Measurements from ENCODE around the gene CCR8. TPM values are rescaled to one million over a fixed set of nuclear protein-coding genes. Genes with fewer than 3 reads are reported as not detected.
"Not testable (repeated sequence)": the region's sequence is repeated elsewhere in the genome, so short reads cannot be mapped to it uniquely, and the experiment has no call there.

CCR8 gene
- total and polyA plus RNA-seq, 12 donors: not detected

DNA sequence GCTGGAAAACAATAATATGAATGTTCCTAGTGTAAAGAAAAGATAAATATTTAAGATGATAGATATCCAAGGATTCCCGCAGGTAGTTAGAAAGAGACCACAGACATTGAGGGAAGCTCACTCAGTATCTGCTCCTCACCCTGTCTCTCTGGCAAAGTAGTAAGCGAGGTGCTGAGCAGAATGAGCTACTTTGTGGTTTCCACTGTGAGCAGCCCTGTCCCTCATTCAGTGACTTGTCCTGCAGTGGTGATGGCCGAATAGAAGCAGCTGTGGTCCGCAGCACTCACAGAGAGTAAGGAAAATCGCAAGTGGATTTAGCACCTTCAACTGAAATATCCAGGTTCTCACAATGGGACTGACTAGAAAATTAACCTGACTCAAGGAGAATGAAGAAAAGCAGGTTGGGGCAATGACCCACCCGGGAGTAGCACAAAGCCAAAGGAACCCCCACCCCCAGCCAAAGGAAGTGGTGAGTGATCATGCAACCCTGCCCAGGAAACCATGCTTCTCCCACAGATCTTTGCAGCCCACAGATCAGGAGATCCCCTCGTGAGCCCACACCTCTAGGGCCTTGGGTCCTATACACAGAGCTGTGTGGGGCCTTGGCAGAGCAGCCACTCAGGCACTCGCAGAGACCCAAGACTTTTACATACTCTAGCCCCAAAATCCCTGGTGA, 31.9 kb downstream of the CCR8 start:
- TF ChIP-seq, protein P1, sequence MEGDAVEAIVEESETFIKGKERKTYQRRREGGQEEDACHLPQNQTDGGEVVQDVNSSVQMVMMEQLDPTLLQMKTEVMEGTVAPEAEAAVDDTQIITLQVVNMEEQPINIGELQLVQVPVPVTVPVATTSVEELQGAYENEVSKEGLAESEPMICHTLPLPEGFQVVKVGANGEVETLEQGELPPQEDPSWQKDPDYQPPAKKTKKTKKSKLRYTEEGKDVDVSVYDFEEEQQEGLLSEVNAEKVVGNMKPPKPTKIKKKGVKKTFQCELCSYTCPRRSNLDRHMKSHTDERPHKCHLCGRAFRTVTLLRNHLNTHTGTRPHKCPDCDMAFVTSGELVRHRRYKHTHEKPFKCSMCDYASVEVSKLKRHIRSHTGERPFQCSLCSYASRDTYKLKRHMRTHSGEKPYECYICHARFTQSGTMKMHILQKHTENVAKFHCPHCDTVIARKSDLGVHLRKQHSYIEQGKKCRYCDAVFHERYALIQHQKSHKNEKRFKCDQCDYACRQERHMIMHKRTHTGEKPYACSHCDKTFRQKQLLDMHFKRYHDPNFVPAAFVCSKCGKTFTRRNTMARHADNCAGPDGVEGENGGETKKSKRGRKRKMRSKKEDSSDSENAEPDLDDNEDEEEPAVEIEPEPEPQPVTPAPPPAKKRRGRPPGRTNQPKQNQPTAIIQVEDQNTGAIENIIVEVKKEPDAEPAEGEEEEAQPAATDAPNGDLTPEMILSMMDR (IDR thresholded peaks at IDR 0.05): no peak
- WGBS, 2 donors: 75 to 78% methylated on average over 8 of the region's 8 CpGs
- Histone ChIP-seq H3K4me1 (peaks cover 0 to 13% (median 5%) of the 10 kb centered on the region in 9 donors), H3K27ac (no peak overlapping the region), H3K4me3 (no peak overlapping the region), H3K27me3 (peaks cover 0 to 9% (median 0%) of the 10 kb centered on the region in 7 donors), H3K9me3 (peaks cover 0 to 3% (median 0%) of the 10 kb centered on the region in 11 donors), H3K36me3 (no peaks in the 10 kb centered on the region)
- ATAC-seq (peak in 4 of 8 donors; percentile 28 to 76 (median 40)), DNase-seq (no peak)
- intact Hi-C loops (cut with DNase I): no loop called here

DNA sequence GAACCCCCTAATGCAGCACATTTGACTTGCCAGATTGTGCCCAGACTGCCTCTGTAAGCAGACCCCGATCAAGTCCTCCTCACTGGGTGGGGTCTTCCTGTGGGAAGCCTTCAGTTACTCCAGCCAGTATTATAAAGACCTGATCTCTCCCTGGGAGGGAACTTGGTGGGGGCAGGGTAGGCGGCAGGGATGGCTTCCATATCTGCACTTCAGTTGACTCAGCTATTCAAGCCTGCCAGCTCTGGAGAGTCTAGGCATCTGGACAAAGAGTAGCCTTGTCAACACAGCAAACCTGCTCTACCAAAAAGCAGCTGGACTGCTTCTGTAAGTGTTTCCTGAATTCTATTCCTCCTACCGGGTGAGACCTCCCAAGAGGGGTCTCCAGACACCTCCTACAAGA, 32.7 kb downstream of the CCR8 start:
- DNase-seq (peak in 1 of 2 donors; percentile 45), ATAC-seq (peak; percentile 79 to 97 (median 93))
- no peaks in the 10 kb centered on the region for H3K36me3 ChIP-seq
- H3K27ac ChIP-seq: no peak overlapping the region
- intact Hi-C loops (cut with DNase I): no loop called here
- 16 to 20% methylated on average over 3 of the region's 3 CpGs for WGBS, 2 donors
- no peak overlapping the region for H3K4me3 ChIP-seq
- TF ChIP-seq, protein P1 (IDR thresholded peaks at IDR 0.05): no peak
- peaks cover 0 to 3% (median 0%) of the 10 kb centered on the region in 11 donors for H3K9me3 ChIP-seq
- H3K27me3 ChIP-seq: peaks cover 0 to 9% (median 0%) of the 10 kb centered on the region in 7 donors
- peaks cover 0 to 13% (median 5%) of the 10 kb centered on the region in 9 donors for H3K4me1 ChIP-seq

- H3K27ac ChIP-seq: no peak overlapping the region
- no peak overlapping the region for H3K4me3 ChIP-seq
- DNase-seq (no peak), ATAC-seq (no peak)
- H3K36me3 ChIP-seq: no peaks in the 10 kb centered on the region
- WGBS, 2 donors: 93 to 98% methylated on average over 2 of the region's 2 CpGs
- intact Hi-C loops (cut with DNase I): no loop called here
- peaks cover 0 to 13% (median 5%) of the 10 kb centered on the region in 9 donors for H3K4me1 ChIP-seq
- peaks cover 0 to 3% (median 0%) of the 10 kb centered on the region in 11 donors for H3K9me3 ChIP-seq
- H3K27me3 ChIP-seq: peaks cover 0 to 9% (median 0%) of the 10 kb centered on the region in 7 donors
- TF ChIP-seq, protein P1 (IDR thresholded peaks at IDR 0.05): no peak
These were observed 33.3 kb downstream of the CCR8 start for GRCh38 chr3:39362812-39363211.

GRCh38 chr3:39370450-39370849, 40.9 kb downstream of the CCR8 start:
- H3K4me3 ChIP-seq; ATAC-seq; DNase-seq; H3K4me1 ChIP-seq; H3K27ac ChIP-seq; H3K9me3 ChIP-seq; intact Hi-C loops (cut with DNase I); H3K36me3 ChIP-seq: not testable (repeated sequence)
- 84 to 86% methylated on average over 4 of the region's 4 CpGs for WGBS, 2 donors
- H3K27me3 ChIP-seq: peaks cover 0 to 13% (median 0%) of the 10 kb centered on the region in 7 donors

DNA sequence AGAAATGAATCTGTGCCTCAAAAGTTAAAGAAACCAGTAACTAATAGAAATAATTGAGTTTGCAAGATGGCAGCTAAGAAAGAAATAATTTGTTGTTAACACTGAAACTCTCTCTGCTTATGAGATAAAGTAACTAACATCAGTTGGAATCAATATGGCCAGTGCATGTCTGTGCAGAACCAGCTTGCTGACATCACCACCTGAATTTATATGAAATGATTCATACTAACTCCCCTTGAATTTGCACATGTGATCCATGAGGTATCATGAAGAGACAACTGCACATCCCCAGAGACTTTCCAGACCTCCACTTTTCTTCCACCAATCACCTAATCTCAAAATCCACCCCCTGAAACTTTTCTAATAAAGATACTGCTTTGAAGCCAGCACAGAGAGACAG, 43.3 kb downstream of the CCR8 start:
- ATAC-seq: no peak
- Histone ChIP-seq H3K9me3 (no peaks in the 10 kb centered on the region), H3K4me3 (no peak overlapping the region), H3K36me3 (no peaks in the 10 kb centered on the region), H3K27me3 (peaks cover 0 to 22% (median 0%) of the 10 kb centered on the region in 7 donors), H3K27ac (no peak overlapping the region), H3K4me1 (no peaks in the 10 kb centered on the region)
- intact Hi-C loops (cut with DNase I): no loop called here
- TF ChIP-seq, protein P1 (IDR thresholded peaks at IDR 0.05): no peak
- DNase-seq: no peak

Data from heart right ventricle (tissue), 16 donors.